ENCODE data around the gene AFF2. TPM values are rescaled to one million over a fixed set of nuclear protein-coding genes. Genes with fewer than 3 reads are reported as not detected.

AFF2 gene
- total RNA-seq, 1 experiment from 2014 or later = 0.13 TPM

DNA sequence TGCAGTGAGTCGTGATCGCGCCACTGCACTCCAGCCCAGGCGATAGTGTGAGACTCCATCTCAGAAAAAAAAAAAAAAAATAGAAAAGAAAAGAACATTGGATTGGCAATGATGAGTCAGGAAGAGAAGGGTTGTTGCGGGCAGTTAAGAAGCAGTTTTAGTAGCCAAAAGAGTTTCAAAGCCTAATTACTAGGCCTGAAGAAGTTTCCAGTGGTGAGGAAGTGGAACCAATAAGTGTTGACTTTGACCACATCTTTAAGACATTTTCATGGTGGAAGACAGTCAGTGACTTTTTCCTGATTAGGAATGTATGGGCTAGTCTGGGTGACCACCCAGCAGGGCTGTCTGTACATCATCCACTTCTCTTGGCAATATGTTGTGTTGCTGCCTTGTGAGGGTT is 442.3 kb downstream of the AFF2 start:
- H3K4me1 ChIP-seq (replicated peaks) = no peaks in the 10 kb centered on the region
- H3K27me3 ChIP-seq (replicated peaks) = no peaks in the 10 kb centered on the region
- H3K4me3 ChIP-seq = no peak overlapping the region
- no peak overlapping the region for H3K27ac ChIP-seq
- H3K36me3 ChIP-seq = no peaks in the 10 kb centered on the region
- DNase-seq (ENCODE audit: low read depth in 1 of 2, low spot score in 2 of 2) = no peak
- no peaks in the 10 kb centered on the region for H3K9me3 ChIP-seq (replicated peaks)

DNA sequence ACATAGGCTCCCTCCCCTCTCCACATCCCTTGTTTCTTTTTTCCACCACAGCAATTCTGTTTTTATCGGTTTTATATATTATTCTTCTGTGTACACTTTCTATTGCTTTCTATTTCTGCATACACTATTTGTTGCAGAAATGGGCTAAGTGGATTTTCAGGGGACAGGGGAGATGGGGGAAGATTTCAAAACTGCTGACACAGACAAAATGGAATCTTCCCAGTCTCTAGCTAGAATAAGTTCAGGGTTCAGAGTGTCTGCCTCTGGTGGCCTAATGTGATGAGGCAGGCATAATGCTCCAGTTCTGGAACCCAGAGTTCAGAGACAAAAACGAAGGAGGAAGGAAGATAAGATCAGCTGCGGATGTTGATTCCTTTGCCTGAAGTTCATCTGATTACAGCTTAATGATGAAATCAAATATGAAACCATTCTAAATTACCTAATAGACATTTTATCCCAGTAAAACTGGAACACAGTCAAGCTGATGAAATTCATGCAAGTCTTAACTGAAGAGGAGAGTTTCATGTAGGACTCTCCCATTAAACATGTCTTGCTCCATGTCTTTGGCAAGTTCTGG is 447.1 kb downstream of the AFF2 start:
- Histone ChIP-seq H3K27me3 (replicated peaks) (no peaks in the 10 kb centered on the region), H3K9me3 (replicated peaks) (no peaks in the 10 kb centered on the region), H3K36me3 (no peaks in the 10 kb centered on the region), H3K4me3 (no peak overlapping the region), H3K4me1 (replicated peaks) (no peaks in the 10 kb centered on the region), H3K27ac (no peak overlapping the region)
- DNase-seq (ENCODE audit: low read depth in 1 of 2, low spot score in 2 of 2) = no peak

DNA sequence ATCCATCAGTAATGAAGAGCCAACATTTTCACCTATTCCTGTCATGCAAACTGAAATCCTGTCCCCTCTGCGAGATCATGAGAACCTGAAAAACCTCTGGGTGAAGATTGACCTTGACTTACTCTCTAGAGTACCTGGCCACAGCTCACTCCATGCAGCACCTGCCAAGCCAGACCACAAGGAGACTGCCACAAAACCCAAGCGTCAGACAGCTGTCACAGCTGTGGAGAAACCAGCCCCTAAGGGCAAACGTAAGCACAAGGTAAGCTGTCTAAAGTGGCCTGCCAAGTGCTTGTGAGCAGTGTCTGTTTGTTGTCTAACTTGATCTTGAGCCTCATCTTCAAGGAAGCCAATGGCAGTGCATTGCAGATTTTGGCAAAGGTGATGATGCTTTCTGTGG is 455.9 kb downstream of the AFF2 start:
- H3K27ac ChIP-seq = no peak overlapping the region
- no peak for DNase-seq (ENCODE audit: low read depth in 1 of 2, low spot score in 2 of 2)
- no peaks in the 10 kb centered on the region for H3K27me3 ChIP-seq (replicated peaks)
- H3K9me3 ChIP-seq (replicated peaks) = no peaks in the 10 kb centered on the region
- no peaks in the 10 kb centered on the region for H3K36me3 ChIP-seq
- H3K4me3 ChIP-seq = no peak overlapping the region
- H3K4me1 ChIP-seq (replicated peaks) = no peaks in the 10 kb centered on the region

DNA sequence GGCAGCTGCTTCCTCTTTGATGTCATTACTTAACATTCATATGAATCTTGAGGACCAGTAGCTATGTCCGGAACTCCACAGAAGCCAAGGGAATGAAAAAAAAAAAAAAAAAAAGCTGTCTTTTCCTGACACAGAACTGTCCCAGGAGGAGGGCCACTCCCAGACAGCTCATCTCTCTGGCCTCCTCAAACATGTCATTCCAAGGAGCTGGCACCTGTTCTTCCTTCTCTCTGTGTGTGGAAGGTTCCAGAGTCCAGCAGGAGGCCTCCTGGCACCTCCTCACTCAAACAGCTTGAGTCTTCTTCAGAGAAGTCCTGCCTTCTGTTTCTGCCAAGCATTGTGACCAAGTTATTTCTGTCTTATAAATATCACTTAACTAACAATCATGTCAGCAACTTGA is 458.5 kb downstream of the AFF2 start:
- no peaks in the 10 kb centered on the region for H3K36me3 ChIP-seq
- H3K27ac ChIP-seq = no peak overlapping the region
- no peaks in the 10 kb centered on the region for H3K9me3 ChIP-seq (replicated peaks)
- no peak for DNase-seq (ENCODE audit: low read depth in 1 of 2, low spot score in 2 of 2)
- H3K27me3 ChIP-seq (replicated peaks) = no peaks in the 10 kb centered on the region
- no peaks in the 10 kb centered on the region for H3K4me1 ChIP-seq (replicated peaks)
- no peak overlapping the region for H3K4me3 ChIP-seq

DNA sequence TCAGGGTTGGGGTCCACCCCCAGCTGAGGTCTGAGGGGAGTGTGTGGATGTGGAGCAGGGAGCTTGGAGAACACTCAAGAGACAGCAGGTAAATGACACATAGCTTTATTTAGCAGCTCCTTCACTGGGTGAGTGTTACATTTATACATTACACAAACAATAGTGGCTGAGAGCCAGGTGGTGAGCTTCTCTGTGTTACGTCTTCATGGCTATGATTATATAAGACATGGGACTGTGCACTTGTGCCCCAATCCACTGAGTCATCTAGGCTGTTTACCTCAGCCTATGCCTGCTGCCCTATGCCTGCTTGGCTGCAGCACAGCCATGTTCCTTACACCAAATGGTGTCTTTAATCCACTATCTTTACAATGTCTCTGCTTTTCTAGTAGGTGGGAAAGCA is 459.6 kb downstream of the AFF2 start:
- no peaks in the 10 kb centered on the region for H3K27me3 ChIP-seq (replicated peaks)
- no peak overlapping the region for H3K27ac ChIP-seq
- no peaks in the 10 kb centered on the region for H3K36me3 ChIP-seq
- H3K4me3 ChIP-seq = no peak overlapping the region
- H3K9me3 ChIP-seq (replicated peaks) = no peaks in the 10 kb centered on the region
- DNase-seq (ENCODE audit: low read depth in 1 of 2, low spot score in 2 of 2) = no peak
- H3K4me1 ChIP-seq (replicated peaks) = no peaks in the 10 kb centered on the region

DNA sequence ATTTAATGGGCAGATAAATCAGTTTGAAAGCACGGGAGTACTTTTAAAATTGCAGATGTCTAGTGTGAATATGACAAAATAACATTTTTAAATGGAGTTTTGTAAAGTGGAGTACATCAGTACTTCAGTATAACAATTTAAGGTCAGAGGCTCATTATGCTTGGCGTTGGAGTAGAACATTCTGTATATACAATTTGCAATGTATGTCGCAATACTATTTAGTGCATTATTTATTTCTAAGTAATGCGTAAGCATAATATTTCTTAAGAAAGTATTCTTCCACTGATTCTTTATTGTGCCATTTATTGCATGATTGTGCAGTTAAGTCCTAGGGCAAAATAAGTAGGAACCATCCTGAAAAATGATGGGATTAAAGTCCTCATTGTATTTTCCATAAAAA is 461.6 kb downstream of the AFF2 start:
- no peaks in the 10 kb centered on the region for H3K27me3 ChIP-seq (replicated peaks)
- H3K36me3 ChIP-seq = no peaks in the 10 kb centered on the region
- H3K4me3 ChIP-seq = no peak overlapping the region
- no peaks in the 10 kb centered on the region for H3K9me3 ChIP-seq (replicated peaks)
- DNase-seq (ENCODE audit: low read depth in 1 of 2, low spot score in 2 of 2) = no peak
- H3K27ac ChIP-seq = no peak overlapping the region
- H3K4me1 ChIP-seq (replicated peaks) = no peaks in the 10 kb centered on the region

DNA sequence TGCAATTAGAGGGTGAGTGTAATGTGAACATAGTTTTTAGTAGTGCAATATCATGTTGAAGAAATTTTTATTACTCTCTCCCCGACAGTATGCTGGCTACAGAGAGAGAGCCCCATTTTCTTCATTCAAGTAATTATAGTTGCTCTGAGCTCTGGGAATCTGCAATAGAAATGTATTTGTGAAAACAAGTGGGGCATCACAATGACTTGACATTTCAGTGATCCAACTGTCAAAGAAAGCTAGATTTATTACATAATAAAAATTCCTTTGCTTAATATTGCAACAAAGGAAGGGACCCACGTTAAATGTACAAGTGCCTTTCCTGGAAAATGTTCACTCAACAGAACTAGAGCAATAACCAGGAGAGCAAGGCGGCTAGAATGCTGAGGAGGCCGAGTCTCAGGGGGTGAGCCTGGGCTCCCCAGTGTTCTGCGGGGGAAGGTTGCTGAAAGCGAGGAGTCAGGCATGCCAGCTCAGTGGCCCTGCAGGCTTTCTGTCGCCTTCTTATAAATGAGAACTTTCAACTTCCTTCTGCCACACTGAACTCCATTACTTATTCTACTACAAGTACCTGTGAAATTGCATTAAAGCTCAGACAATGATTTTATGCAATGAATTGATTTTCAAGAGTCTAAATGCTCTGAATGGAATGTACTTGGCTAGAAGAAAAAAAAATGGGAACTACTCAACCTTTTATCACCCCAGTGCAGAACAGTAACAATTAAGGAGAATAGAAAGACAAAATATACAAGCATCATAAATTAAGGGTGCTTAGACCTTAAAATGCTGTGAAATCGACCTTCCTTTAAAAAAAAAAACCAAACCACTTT is 476.4 kb downstream of the AFF2 start:
- no peaks in the 10 kb centered on the region for H3K4me1 ChIP-seq (replicated peaks)
- no peak for DNase-seq (ENCODE audit: low read depth in 1 of 2, low spot score in 2 of 2)

DNA sequence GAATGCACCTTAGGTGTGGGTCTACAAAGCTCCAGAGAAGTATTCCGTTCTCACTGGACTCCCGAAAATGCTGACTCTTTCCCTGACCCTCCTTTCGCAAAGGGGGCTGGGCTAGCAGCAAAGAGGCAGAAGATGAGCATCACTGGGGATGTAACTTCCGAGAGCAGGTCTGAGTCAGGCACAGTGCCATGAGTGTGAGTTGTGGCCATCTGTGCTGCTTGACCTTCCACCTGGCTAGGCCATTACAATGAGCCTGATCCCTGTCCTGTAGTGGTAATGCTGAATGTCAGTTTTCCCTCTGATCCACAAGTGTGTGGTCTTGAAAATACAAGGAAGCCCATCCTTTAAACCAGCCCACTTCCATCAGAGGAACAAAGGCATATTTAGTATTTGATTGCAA is 479.4 kb downstream of the AFF2 start:
- Histone ChIP-seq H3K27ac (no peak overlapping the region), H3K27me3 (replicated peaks) (no peaks in the 10 kb centered on the region), H3K4me3 (no peak overlapping the region), H3K36me3 (no peaks in the 10 kb centered on the region), H3K4me1 (replicated peaks) (no peaks in the 10 kb centered on the region), H3K9me3 (replicated peaks) (no peaks in the 10 kb centered on the region)
- DNase-seq (ENCODE audit: low read depth in 1 of 2, low spot score in 2 of 2) = no peak

More for the DNA sequence above, 476.4 kb downstream of the AFF2 start:
- Histone ChIP-seq H3K36me3 (no peaks in the 10 kb centered on the region), H3K27ac (no peak overlapping the region), H3K4me3 (no peak overlapping the region), H3K9me3 (replicated peaks) (no peaks in the 10 kb centered on the region), H3K27me3 (replicated peaks) (no peaks in the 10 kb centered on the region)

DNA sequence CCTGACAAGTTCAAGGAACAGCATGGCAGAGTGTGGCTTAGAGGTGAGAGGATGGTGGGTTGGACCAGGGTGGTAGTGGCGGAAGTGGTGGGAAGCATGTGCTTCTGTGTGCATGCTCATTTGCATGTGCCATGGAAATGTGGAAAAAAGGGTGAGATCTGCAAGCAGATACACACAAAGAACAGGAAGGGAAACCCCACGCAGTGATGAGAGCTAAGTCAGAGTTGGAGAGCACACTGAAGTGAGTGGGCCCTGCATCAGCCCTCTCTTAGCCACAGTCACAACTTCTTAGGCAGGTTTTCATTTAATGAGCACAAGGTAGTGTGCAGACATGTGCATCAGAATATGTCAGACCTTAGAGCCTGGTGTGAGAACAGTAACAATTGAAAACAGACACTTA is 483.8 kb downstream of the AFF2 start:
- no peak for DNase-seq (ENCODE audit: low read depth in 1 of 2, low spot score in 2 of 2)
- no peaks in the 10 kb centered on the region for H3K36me3 ChIP-seq
- no peaks in the 10 kb centered on the region for H3K4me1 ChIP-seq (replicated peaks)
- no peaks in the 10 kb centered on the region for H3K27me3 ChIP-seq (replicated peaks)
- no peak overlapping the region for H3K27ac ChIP-seq
- no peaks in the 10 kb centered on the region for H3K9me3 ChIP-seq (replicated peaks)
- H3K4me3 ChIP-seq = no peak overlapping the region

DNA sequence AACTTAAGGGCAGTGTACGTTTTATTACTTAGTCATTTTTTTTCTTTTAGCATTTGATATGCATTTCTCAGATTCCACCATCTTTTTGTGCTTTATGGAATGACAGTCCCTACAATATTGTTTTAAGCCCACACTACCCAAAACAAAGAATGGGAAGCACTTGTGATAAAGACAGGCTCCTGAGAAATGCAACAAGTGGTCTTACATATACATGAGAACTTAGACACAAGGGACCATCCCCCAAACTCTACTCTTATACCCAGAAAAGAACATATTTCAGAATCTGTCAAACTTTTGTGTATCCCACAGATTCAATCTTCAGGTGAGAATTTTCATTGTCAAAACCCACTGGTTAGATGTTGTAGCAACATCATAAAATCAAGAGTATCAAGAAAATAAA is 491.1 kb downstream of the AFF2 start:
- Histone ChIP-seq H3K27me3 (replicated peaks) (no peaks in the 10 kb centered on the region), H3K4me1 (replicated peaks) (no peaks in the 10 kb centered on the region), H3K36me3 (no peaks in the 10 kb centered on the region), H3K4me3 (no peak overlapping the region), H3K27ac (no peak overlapping the region), H3K9me3 (replicated peaks) (no peaks in the 10 kb centered on the region)
- DNase-seq (ENCODE audit: low read depth in 1 of 2, low spot score in 2 of 2) = no peak

DNA sequence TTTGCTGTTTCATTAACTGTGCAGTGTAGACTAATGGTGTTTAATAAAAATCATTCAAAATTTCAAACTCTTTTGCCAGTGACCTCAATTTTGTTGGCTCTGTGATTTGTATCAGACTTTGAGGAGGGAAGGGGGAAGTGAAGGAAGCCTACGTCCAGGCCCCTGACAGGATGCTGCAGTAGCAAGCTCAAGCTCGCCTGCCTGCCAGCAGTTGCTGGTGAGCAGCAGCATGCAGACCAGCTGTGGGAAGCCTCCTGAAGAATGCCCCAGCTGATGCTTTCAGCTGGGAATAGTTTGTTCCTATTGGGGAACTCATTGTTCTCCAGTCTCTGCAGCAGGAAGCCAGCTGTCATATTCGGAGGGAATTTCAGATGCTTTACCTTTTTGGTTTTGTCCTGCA is 495.2 kb downstream of the AFF2 start:
- no peak overlapping the region for H3K4me3 ChIP-seq
- no peaks in the 10 kb centered on the region for H3K4me1 ChIP-seq (replicated peaks)
- DNase-seq (ENCODE audit: low read depth in 1 of 2, low spot score in 2 of 2) = no peak
- no peak overlapping the region for H3K27ac ChIP-seq
- no peaks in the 10 kb centered on the region for H3K36me3 ChIP-seq
- H3K9me3 ChIP-seq (replicated peaks) = no peaks in the 10 kb centered on the region
- no peaks in the 10 kb centered on the region for H3K27me3 ChIP-seq (replicated peaks)

DNA sequence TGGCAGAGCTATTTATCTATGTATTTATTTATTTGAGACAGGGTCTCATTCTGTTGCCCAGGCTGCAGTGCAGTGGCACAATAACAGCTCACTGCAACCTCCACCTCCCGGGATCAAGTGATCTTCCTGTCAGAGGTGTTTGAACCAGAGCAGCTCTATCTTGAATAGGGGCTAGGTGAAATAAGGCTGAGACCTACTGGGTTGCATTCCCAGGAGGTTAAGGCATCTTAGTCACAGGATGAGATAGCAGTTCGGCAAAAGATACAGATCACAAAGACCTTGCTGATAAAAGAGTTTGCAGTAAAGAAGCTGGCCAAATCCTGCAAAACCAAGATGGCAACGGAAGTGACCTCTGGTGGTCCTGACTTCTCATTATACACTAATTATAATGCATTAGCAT is 501.9 kb downstream of the AFF2 start:
- no peak for DNase-seq (ENCODE audit: low read depth in 1 of 2, low spot score in 2 of 2)
- H3K4me1 ChIP-seq (replicated peaks) = no peaks in the 10 kb centered on the region
- no peaks in the 10 kb centered on the region for H3K9me3 ChIP-seq (replicated peaks)
- no peak overlapping the region for H3K27ac ChIP-seq
- no peaks in the 10 kb centered on the region for H3K36me3 ChIP-seq
- no peak overlapping the region for H3K4me3 ChIP-seq
- no peaks in the 10 kb centered on the region for H3K27me3 ChIP-seq (replicated peaks)

DNA sequence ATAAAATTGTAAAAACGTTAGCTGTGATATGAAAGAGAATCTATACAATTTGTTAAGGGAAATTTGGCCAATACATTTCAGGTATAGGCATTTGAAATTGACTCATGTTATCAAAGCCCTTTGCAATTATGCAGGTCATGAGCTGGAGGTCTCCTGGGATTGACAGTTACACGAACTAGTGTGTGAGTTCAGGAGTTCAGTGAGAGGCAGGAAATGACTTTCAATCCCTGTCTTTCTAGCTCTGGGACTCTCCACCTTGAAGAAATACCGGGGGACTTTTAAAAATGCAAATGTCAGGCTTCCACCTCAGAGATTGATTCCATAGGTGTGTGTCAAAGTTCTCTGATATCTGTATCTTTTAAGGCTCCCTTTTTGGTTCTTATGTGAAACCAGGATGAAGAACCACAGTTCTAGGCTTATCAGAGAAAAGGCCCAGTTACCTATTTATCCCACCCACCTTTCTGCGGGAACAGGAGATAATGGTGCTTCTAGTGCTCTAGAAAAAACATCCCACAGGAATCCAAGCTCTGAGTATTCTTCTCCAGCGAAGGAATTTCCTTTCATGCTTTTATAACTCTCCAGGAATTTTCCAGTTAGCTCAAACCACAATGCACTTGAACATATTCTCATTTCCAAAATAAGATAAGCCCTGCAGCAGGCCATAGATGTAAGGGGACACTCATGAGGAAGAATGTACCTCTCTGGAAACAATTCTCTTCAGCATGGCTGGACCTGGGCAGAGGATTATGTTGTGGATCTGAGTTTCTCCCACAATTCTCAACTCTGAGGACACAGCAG is 503.6 kb downstream of the AFF2 start:
- Histone ChIP-seq H3K27ac (no peak overlapping the region), H3K9me3 (replicated peaks) (no peaks in the 10 kb centered on the region), H3K4me1 (replicated peaks) (no peaks in the 10 kb centered on the region), H3K27me3 (replicated peaks) (no peaks in the 10 kb centered on the region), H3K36me3 (no peaks in the 10 kb centered on the region), H3K4me3 (no peak overlapping the region)
- DNase-seq (ENCODE audit: low read depth in 1 of 2, low spot score in 2 of 2) = no peak

DNA sequence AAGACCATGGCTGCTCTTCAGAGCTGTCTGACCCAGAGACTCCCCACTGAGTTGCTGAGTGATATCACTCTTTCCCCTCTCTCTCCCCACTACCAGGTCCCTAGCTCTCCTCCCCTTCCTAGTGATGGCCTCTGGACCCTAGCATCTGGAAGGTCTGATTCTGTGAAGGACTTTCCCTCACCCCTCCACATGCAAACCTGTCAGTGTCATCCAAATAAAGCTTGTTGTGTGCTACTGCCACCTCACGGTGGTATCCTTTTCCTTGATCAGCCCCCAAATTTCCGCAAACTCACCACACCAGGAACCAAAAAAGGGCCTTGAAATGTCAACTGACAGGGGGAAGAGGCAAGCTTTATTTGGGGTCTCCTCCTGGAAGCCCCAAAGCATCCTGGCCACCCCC is 504.5 kb downstream of the AFF2 start:
- H3K27me3 ChIP-seq (replicated peaks) = no peaks in the 10 kb centered on the region
- DNase-seq (ENCODE audit: low read depth in 1 of 2, low spot score in 2 of 2) = no peak
- no peaks in the 10 kb centered on the region for H3K9me3 ChIP-seq (replicated peaks)
- H3K4me1 ChIP-seq (replicated peaks) = no peaks in the 10 kb centered on the region
- H3K4me3 ChIP-seq = no peak overlapping the region
- H3K36me3 ChIP-seq = no peaks in the 10 kb centered on the region
- no peak overlapping the region for H3K27ac ChIP-seq
